ENCODE results near the gene KLHL35. TPM values are rescaled to one million over a fixed set of nuclear protein-coding genes. Genes with fewer than 3 reads are reported as not detected.

Gene KLHL35
- total RNA-seq, 4 donors from 2014 or later, result 0.27 to 0.32 TPM; not detected in 2

DNA sequence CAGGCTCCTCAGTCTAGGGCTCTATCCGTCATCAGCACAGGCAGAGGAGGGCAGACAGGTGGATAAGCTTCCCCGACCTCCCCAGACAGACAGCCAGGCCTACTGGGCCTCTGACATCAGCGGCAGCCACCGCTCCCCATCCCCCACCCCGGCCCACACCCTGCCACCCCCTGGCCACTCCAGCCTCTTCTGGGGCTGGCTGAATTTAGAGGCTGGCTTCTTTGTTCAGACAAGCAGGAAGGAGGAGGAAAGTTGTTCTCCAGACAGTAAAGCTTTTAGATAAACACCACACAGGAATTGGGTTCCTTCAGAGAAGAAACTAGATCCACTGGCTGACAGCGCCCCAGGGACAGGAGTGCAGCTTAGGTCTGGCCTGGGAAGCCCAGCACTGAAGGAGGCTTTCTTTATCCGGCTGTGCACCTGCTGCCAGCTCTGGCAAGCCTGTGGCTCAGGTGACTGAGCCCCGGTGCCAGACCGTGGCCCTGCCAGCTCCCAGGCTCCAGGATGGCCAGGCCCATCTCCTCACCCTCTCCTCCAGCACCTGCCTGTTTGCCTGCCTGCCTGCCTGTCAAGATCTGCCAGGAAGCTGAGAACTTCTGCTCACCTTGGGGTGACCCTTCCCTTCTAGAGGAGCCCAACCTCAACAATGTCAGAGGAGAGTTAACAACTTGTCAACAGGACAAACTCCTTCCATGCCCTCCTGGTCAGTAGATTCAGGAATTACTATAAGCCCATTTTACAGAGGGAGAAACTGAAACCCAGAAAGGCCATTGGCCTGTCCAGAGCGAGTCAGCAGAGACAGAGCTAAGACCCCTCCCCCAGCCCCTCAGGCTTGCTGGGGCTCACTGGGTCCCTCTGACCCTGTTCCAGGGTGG is 44.0 kb upstream of the KLHL35 start:
- Histone ChIP-seq H3K36me3 (no peaks in the 10 kb centered on the region), H3K4me1 (peaks cover 0 to 12% (median 4%) of the 10 kb centered on the region in 4 donors), H3K27me3 (no peaks in the 10 kb centered on the region), H3K9me3 (no peaks in the 10 kb centered on the region), H3K27ac (peak overlapping the region in 2 of 4 donors; percentile 30 to 41), H3K4me3 (no peak overlapping the region)
- 40 to 55% methylated on average over 2 to 8 of the region's 10 CpGs for WGBS, 2 donors (ENCODE audit: low coverage in 1 of 2)
- intact Hi-C loops (cut with DNase I; ENCODE audit: low total_unique reads) (no loop called here), in situ Hi-C loops (cut with MboI; ENCODE audit: low pct_ligation_motif_present in 1 of 4, low pct_unique_long_range_greater_than_20kb in 1 of 4, low sequenced_read_pairs in 3 of 4) (no loop called here)
- DNase-seq, result no peak
- TF ChIP-seq POLR2AphosphoS5 (IDR thresholded peaks at IDR 0.05), result no peak
- TF ChIP-seq EP300 (IDR thresholded peaks at IDR 0.05; ENCODE audit: low read depth), result no peak
- TF ChIP-seq, protein P1, sequence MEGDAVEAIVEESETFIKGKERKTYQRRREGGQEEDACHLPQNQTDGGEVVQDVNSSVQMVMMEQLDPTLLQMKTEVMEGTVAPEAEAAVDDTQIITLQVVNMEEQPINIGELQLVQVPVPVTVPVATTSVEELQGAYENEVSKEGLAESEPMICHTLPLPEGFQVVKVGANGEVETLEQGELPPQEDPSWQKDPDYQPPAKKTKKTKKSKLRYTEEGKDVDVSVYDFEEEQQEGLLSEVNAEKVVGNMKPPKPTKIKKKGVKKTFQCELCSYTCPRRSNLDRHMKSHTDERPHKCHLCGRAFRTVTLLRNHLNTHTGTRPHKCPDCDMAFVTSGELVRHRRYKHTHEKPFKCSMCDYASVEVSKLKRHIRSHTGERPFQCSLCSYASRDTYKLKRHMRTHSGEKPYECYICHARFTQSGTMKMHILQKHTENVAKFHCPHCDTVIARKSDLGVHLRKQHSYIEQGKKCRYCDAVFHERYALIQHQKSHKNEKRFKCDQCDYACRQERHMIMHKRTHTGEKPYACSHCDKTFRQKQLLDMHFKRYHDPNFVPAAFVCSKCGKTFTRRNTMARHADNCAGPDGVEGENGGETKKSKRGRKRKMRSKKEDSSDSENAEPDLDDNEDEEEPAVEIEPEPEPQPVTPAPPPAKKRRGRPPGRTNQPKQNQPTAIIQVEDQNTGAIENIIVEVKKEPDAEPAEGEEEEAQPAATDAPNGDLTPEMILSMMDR (IDR thresholded peaks at IDR 0.05), result no peak
- no peak for TF ChIP-seq POLR2A (IDR thresholded peaks at IDR 0.05)

DNA sequence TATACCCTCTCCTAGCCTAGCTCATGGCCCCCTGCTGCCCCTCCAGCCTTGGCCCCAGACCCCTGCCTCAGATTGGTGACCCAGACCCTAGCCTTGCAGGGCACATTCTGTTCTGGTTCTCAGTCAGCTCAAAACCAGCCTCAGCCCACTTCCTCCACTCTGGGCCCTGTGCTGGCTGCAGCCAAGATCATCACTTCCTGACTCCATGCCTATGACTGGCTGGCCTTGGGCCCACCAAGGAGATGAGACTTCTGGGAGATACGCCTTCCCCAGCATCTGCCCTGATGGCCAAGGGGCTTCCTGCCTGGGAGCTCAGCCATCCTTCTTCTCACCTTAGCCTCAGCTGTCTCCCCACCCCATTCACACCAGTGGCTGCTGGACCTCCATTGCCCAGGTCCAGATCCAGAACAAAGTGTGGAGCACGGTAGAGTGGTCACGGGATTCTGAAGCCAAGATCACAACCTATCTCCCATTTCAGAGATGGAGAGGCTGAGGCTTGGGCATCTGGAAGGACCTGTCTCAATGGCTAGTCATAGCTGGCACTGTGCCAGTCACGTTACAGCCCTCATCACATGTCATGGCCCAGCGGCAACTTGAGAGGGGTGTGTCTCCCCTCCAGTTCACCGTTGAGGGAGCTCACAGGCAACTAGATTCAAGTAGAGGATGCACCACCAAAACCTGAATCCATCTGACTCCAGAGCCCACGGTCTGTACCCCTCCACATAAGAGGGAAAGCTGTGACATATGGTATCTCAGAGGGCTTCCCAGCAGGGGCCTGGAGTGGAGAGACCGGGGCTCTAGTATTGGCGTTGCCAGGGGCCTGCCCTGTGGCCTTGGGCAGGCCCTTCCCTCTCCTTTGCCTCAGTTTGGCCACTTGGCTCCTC is 43.0 kb upstream of the KLHL35 start:
- H3K4me3 ChIP-seq, result no peak overlapping the region
- peak overlapping the region in 3 of 4 donors; percentile 30 to 41 (median 41) for H3K27ac ChIP-seq
- no peaks in the 10 kb centered on the region for H3K9me3 ChIP-seq
- no peaks in the 10 kb centered on the region for H3K27me3 ChIP-seq
- no peaks in the 10 kb centered on the region for H3K36me3 ChIP-seq
- intact Hi-C loops (cut with DNase I; ENCODE audit: low total_unique reads), result no loop called here
- in situ Hi-C loops (cut with MboI; ENCODE audit: low pct_ligation_motif_present in 1 of 4, low pct_unique_long_range_greater_than_20kb in 1 of 4, low sequenced_read_pairs in 3 of 4), result no loop called here
- TF ChIP-seq EP300 (IDR thresholded peaks at IDR 0.05; ENCODE audit: low read depth) (no peak), POLR2AphosphoS5 (IDR thresholded peaks at IDR 0.05) (no peak)
- peak; percentile 33 for DNase-seq
- 33 to 63% methylated on average over 2 to 9 of the region's 9 CpGs for WGBS, 2 donors (ENCODE audit: low coverage in 1 of 2)
- peaks cover 0 to 12% (median 4%) of the 10 kb centered on the region in 4 donors for H3K4me1 ChIP-seq

DNA sequence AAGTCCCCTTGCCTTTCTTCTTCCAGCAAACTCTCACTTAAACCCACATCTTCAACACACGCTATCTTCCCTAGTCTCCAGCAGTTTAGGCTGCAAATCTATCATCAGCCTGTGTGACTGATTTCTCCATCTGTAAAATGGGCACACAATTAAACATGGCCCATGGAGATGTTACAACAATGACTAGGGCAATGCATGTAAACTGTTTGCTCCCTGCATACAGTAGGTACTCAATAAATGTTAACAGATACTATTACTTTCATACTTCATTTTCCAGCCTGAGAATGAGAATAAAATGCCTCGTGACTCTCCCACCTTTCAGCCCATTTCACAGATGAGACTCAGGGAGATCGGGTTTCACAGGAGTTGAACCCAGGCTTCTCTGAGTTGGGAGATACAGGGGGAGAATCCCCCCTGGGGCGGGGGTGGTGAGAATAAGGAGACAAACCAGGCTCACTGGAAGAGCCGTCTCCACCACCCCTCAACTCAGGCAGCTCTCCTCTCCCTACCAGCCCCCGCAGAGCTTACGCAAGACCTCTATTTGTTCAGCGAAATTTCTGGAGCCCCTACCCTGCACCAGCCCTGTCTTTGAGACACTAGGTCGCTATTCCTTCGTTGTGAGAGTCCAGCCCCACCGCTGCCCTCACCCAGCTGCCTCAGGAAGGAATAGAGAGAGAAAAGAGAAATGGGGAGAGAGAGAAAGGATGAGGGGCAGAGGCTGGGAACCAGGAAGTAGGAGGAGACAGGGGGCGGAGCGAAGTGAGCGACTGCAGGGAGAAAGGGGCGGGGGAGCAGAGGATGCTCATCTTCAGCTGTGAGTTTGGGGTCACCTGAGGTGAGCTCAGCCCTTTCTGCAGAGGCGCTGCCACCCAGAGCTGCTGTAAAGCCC is 42.1 kb upstream of the KLHL35 start:
- peak; percentile 46 for DNase-seq
- no peak overlapping the region for H3K4me3 ChIP-seq
- H3K27ac ChIP-seq, result peak overlapping the region in 3 of 4 donors; percentile 30 to 41 (median 41)
- no peak for TF ChIP-seq POLR2AphosphoS5 (IDR thresholded peaks at IDR 0.05)
- TF ChIP-seq, protein P1 (IDR thresholded peaks at IDR 0.05), result no peak
- no peak for TF ChIP-seq POLR2A (IDR thresholded peaks at IDR 0.05)
- no peak for TF ChIP-seq EP300 (IDR thresholded peaks at IDR 0.05; ENCODE audit: low read depth)
- 64 to 83% methylated on average over 7 to 16 of the region's 16 CpGs for WGBS, 2 donors (ENCODE audit: low coverage in 1 of 2)
- intact Hi-C loops (cut with DNase I; ENCODE audit: low total_unique reads) (no loop called here), in situ Hi-C loops (cut with MboI; ENCODE audit: low pct_ligation_motif_present in 1 of 4, low pct_unique_long_range_greater_than_20kb in 1 of 4, low sequenced_read_pairs in 3 of 4) (no loop called here)
- no peaks in the 10 kb centered on the region for H3K36me3 ChIP-seq
- H3K4me1 ChIP-seq, result peaks cover 0 to 12% (median 4%) of the 10 kb centered on the region in 4 donors
- no peaks in the 10 kb centered on the region for H3K27me3 ChIP-seq
- H3K9me3 ChIP-seq, result no peaks in the 10 kb centered on the region

DNA sequence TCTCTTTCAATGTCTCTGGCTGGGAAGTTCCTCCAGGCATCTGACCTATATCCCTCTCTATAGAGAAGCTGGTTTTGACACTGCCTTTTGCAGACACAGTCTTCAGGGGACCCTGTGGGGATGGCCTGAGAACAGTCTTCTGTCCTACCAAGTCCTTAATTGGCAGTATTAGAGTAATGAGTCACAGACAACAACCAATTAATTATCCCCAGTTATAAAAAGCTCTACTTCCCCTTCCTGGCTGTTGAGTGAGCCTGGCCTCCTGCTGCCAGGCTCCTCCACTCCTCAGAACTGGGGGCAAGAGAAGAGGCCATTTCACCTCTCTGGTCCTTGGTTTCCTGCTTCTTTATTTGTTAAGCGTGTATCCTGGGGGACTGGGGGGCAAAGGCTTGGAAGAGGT is 41.2 kb upstream of the KLHL35 start:
- H3K27ac ChIP-seq, result no peak overlapping the region
- WGBS, 2 donors (ENCODE audit: low coverage in 1 of 2), result 67 to 92% methylated on average over 1 of the region's 1 CpG

More for the DNA sequence above, 41.2 kb upstream of the KLHL35 start:
- TF ChIP-seq, protein P1 (IDR thresholded peaks at IDR 0.05), result no peak
- TF ChIP-seq POLR2AphosphoS5 (IDR thresholded peaks at IDR 0.05) (no peak), EP300 (IDR thresholded peaks at IDR 0.05; ENCODE audit: low read depth) (no peak), POLR2A (IDR thresholded peaks at IDR 0.05) (no peak)
- Histone ChIP-seq H3K9me3 (no peaks in the 10 kb centered on the region), H3K4me1 (peaks cover 0 to 12% (median 4%) of the 10 kb centered on the region in 4 donors), H3K27me3 (no peaks in the 10 kb centered on the region), H3K4me3 (no peak overlapping the region), H3K36me3 (no peaks in the 10 kb centered on the region)
- no peak for DNase-seq
- in situ Hi-C loops (cut with MboI; ENCODE audit: low pct_ligation_motif_present in 1 of 4, low pct_unique_long_range_greater_than_20kb in 1 of 4, low sequenced_read_pairs in 3 of 4), result no loop called here
- intact Hi-C loops (cut with DNase I; ENCODE audit: low total_unique reads), result no loop called here
